ENCODE results near the gene LRP1B. TPM values are rescaled to one million over a fixed set of nuclear protein-coding genes. Genes with fewer than 3 reads are reported as not detected.

Gene LRP1B
- total and polyA plus RNA-seq, 2 of the 8 experiments (the other 6 are each of a cell fraction or from before 2014, with no cell fraction given), result 0.03 TPM; not detected in 1

DNA sequence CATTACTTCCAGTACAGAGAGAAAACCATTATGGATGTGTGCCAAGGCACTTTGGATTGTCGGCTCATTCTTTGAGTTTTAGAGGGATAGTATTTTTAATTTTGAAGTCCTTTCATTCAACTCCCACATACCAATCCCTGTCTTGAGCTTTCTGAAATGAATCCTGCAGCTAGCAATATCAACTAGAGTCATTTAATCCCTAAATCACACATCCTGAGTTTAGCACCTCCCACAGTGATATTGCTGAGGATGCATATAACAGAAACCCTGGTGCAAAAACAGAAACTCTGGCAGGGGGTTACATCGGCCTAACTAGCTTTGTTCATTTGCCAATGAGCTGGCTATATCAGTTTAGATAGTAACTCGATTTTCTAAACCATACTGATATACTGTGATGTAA, 427.3 kb downstream of the LRP1B start:
- no peaks in the 10 kb centered on the region for H4K20me1 ChIP-seq (replicated peaks in 1 of 2; ENCODE audit: control insufficient read depth in 1 of 2, insufficient read depth in 2 of 2, low read length in 2 of 2)
- no peaks in the 10 kb centered on the region for H3K27me3 ChIP-seq (replicated peaks in 1 of 4; ENCODE audit: control insufficient read depth in 3 of 4, extremely low read depth in 1 of 4, insufficient read depth in 3 of 4, low read length in 3 of 4)
- no peak overlapping the region for H3K4ac ChIP-seq (replicated peaks; ENCODE audit: insufficient read length, low read depth, low read length)
- no peak overlapping the region for H2BK5ac ChIP-seq (ENCODE audit: low read depth, low read length)
- H4K5ac ChIP-seq (ENCODE audit: insufficient read length, low read depth, low read length), result no peak overlapping the region
- no peak overlapping the region for H4K91ac ChIP-seq (replicated peaks; ENCODE audit: insufficient read length, low read length)
- no peak overlapping the region for H3K9ac ChIP-seq (replicated peaks in 1 of 4; ENCODE audit: extremely low read depth in 1 of 4, low read depth in 3 of 4, low read length in 3 of 4)
- no peak overlapping the region for H2BK12ac ChIP-seq (ENCODE audit: low read depth, low read length)
- no peak overlapping the region for H2BK20ac ChIP-seq (ENCODE audit: low read length)
- no peak overlapping the region for H3K4me2 ChIP-seq (ENCODE audit: insufficient read depth in 1 of 2, low read depth in 2 of 2, low read length in 2 of 2)
- H3K18ac ChIP-seq (ENCODE audit: extremely low read depth, low read length), result no peak overlapping the region
- H3K4me1 ChIP-seq (replicated peaks in 1 of 4; ENCODE audit: control insufficient read depth in 3 of 4, insufficient read depth in 4 of 4, low read length in 3 of 4), result no peaks in the 10 kb centered on the region
- H3K36me3 ChIP-seq (ENCODE audit: control insufficient read depth in 2 of 4, insufficient read depth in 4 of 4, low read length in 3 of 4), result no peaks in the 10 kb centered on the region
- no peak overlapping the region for H3K4me3 ChIP-seq (ENCODE audit: extremely low read depth in 1 of 4, insufficient read depth in 2 of 4, low read depth in 3 of 4, low read length in 4 of 4)
- no peak for DNase-seq (ENCODE audit: low read depth in 1 of 2, low spot score in 2 of 2)
- POLR2A ChIA-PET (ENCODE audit: partially characterized antibody), result no interaction called here
- FAIRE-seq, result no peak
- no peak overlapping the region for H3K27ac ChIP-seq (ENCODE audit: low read depth, low read length)
- H3K9me3 ChIP-seq (ENCODE audit: insufficient read depth in 2 of 2, low read depth in 1 of 2, low read length in 1 of 2), result no peaks in the 10 kb centered on the region
- 86% methylated on average over 3 of the region's 3 CpGs; no CpG with 5 or more reads in 1 of the 2 experiments for WGBS, 2 experiments (ENCODE audit: extremely low coverage in 1 of 2, insufficient coverage in 1 of 2, insufficient read length in 1 of 2, insufficient replicate concordance in 2 of 2, low coverage in 1 of 2, low lambda C conversion rate in 2 of 2, missing lambda C conversion rate in 1 of 2)
- no peaks in the 10 kb centered on the region for H3K79me1 ChIP-seq (ENCODE audit: low read depth, low read length)
- no peak overlapping the region for H4K8ac ChIP-seq (ENCODE audit: extremely low read depth, insufficient read depth, low read length)
- no peaks in the 10 kb centered on the region for H3K23me2 ChIP-seq (ENCODE audit: low read depth, low read length)
- no peak overlapping the region for H3K56ac ChIP-seq (replicated peaks; ENCODE audit: insufficient read length, low read depth, low read length)
- no peak overlapping the region for H3K14ac ChIP-seq (ENCODE audit: insufficient read length)
- no peak overlapping the region for H3K23ac ChIP-seq (ENCODE audit: insufficient read length)
- H2AK5ac ChIP-seq (ENCODE audit: low read depth, low read length), result no peak overlapping the region
- no peaks in the 10 kb centered on the region for H3K79me2 ChIP-seq (ENCODE audit: control insufficient read depth in 1 of 2, insufficient read depth in 2 of 2, low read length in 2 of 2)
- H2AFZ ChIP-seq (ENCODE audit: low read length), result no peak overlapping the region
- CTCF ChIA-PET (ENCODE audit: partially characterized antibody), result no interaction called here
- H2BK120ac ChIP-seq (replicated peaks; ENCODE audit: low read depth, low read length), result no peak overlapping the region
- no peak overlapping the region for H2BK15ac ChIP-seq (ENCODE audit: low read length)
- TF ChIP-seq BACH1 (IDR thresholded peaks at IDR 0.05; ENCODE audit: low read length) (no peak), TAF1 (IDR thresholded peaks at IDR 0.05; ENCODE audit: low read depth, low read length) (no peak), SUZ12 (IDR thresholded peaks at IDR 0.05; ENCODE audit: low read length) (no peak), CHD1 (IDR thresholded peaks at IDR 0.05; ENCODE audit: low read depth, low read length) (no peak), NANOG (IDR thresholded peaks at IDR 0.05; ENCODE audit: insufficient read depth, low read depth, low read length, poor library complexity, severe bottlenecking) (no peak), RAD21 (IDR thresholded peaks at IDR 0.05 in 1 of 2, conservative IDR thresholded peaks at IDR 0.05 in 1 of 2; ENCODE audit: low read depth in 2 of 2, low read length in 2 of 2) (no peak), JUN (IDR thresholded peaks at IDR 0.05; ENCODE audit: low read depth, low read length) (no peak), POU5F1 (IDR thresholded peaks at IDR 0.05; ENCODE audit: low read depth, low read length) (no peak), POLR2AphosphoS5 (IDR thresholded peaks at IDR 0.05; ENCODE audit: low read depth, low read length) (no peak), TCF12 (IDR thresholded peaks at IDR 0.05; ENCODE audit: low read depth, low read length) (no peak), SIX5 (IDR thresholded peaks at IDR 0.05; ENCODE audit: low read depth, low read length) (no peak), YY1 (IDR thresholded peaks at IDR 0.05; ENCODE audit: low read depth, low read length) (no peak), PHF8 (conservative IDR thresholded peaks at IDR 0.05; ENCODE audit: low read depth, low read length) (no peak), GABPA (IDR thresholded peaks at IDR 0.05; ENCODE audit: borderline replicate concordance, insufficient read depth, low read length) (no peak), HDAC6 (IDR thresholded peaks at IDR 0.05; ENCODE audit: low read depth, low read length) (no peak)
- TF ChIP-seq, protein P1, sequence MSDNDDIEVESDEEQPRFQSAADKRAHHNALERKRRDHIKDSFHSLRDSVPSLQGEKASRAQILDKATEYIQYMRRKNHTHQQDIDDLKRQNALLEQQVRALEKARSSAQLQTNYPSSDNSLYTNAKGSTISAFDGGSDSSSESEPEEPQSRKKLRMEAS (IDR thresholded peaks at IDR 0.05), result no peak

All from H1 (cell line).